Neuronal stem cell (in vitro differentiated cells): ENCODE results near the gene ELMO2.
A peak's percentile ranks its signal among the peaks of the same experiment; 100 is the strongest.

Experiments
- DNase-seq: peaks from one replicate; pipeline ENCODE4 v3.0.0-alpha.2; 2013; ENCODE audit warnings: low spot score
- H2AFZ ChIP-seq: one replicate; pipeline ENCODE4 v1.6.1; 2013; ENCODE audit warnings: mild to moderate bottlenecking, low read length, inconsistent platforms
- H2AK5ac ChIP-seq: 2 replicates; pipeline ENCODE4 v1.6.1; 2013; ENCODE audit warnings: low read depth, mild to moderate bottlenecking, inconsistent platforms, low read length, moderate library complexity, mixed read lengths
- H2BK120ac ChIP-seq: 2 replicates; pipeline ENCODE4 v1.6.1; 2013; ENCODE audit warnings: low read depth, mild to moderate bottlenecking, inconsistent platforms, low read length, moderate library complexity, mixed read lengths
- H2BK12ac ChIP-seq: one replicate; pipeline ENCODE4 v1.6.1; 2013; ENCODE audit warnings: low read length, inconsistent platforms
- H2BK15ac ChIP-seq: 2 replicates; pipeline ENCODE4 v1.6.1; 2013; ENCODE audit warnings: mild to moderate bottlenecking, low read length, inconsistent platforms, mixed read lengths
- H2BK5ac ChIP-seq: one replicate; pipeline ENCODE4 v1.6.1; 2013; ENCODE audit warnings: inconsistent platforms, mild to moderate bottlenecking, low read length, moderate library complexity
- H3K14ac ChIP-seq: one replicate; pipeline ENCODE4 v1.6.1; 2013; ENCODE audit warnings: low read length, inconsistent platforms
- H3K18ac ChIP-seq: 2 replicates; pipeline ENCODE4 v1.6.1; 2013; ENCODE audit warnings: low read length, inconsistent platforms
- H3K23ac ChIP-seq: 2 replicates; pipeline ENCODE4 v1.6.1; 2013; ENCODE audit warnings: low read depth, mild to moderate bottlenecking, mixed read lengths, low read length, inconsistent platforms; ENCODE audit not compliant: poor library complexity
- H3K27ac ChIP-seq: replicated peaks from 3 replicates; pipeline ENCODE4 v1.5.1; 2013; ENCODE audit warnings: low read length, inconsistent platforms
- H3K27me3 ChIP-seq, 3 experiments: 2 replicates each; pipeline ENCODE4 v1.6.1; 2013; ENCODE audit warnings: low read length in 3 of 3, mild to moderate bottlenecking in 2 of 3, inconsistent platforms in 1 of 3, low read depth in 1 of 3, mixed read lengths in 1 of 3, moderate library complexity in 1 of 3; ENCODE audit not compliant: control insufficient read depth in 3 of 3, insufficient read depth in 3 of 3
- H3K36me3 ChIP-seq, 2 donors: replicated peaks in 1 of 2; 2 replicates each; pipeline ENCODE4 v1.6.1; 2013; ENCODE audit warnings: low read length in 2 of 2; ENCODE audit not compliant: control insufficient read depth in 2 of 2, insufficient read depth in 2 of 2
- H3K4ac ChIP-seq: 2 replicates; pipeline ENCODE4 v1.6.1; 2013; ENCODE audit warnings: inconsistent platforms, mild to moderate bottlenecking, low read length, moderate library complexity
- H3K4me1 ChIP-seq, 2 donors: 1 replicate in 1 of 2; 2 replicates in 1 of 2; pipeline ENCODE4 v1.6.1; 2013; ENCODE audit warnings: low read length in 2 of 2, low read depth in 1 of 2; ENCODE audit not compliant: control insufficient read depth in 2 of 2, insufficient read depth in 1 of 2
- H3K4me2 ChIP-seq: one replicate; pipeline ENCODE4 v1.6.1; 2013; ENCODE audit warnings: mild to moderate bottlenecking, low read length, inconsistent platforms; ENCODE audit not compliant: insufficient read depth, poor library complexity, severe bottlenecking
- H3K4me3 ChIP-seq, 2 donors: 2 replicates each; pipeline ENCODE4 v1.5.1; 2013; ENCODE audit warnings: low read length in 2 of 2, mild to moderate bottlenecking in 2 of 2, inconsistent platforms in 1 of 2, moderate library complexity in 1 of 2
- H3K79me1 ChIP-seq: one replicate; pipeline ENCODE4 v1.6.1; 2013; ENCODE audit warnings: low read depth, mild to moderate bottlenecking, inconsistent platforms, low read length, moderate library complexity
- H3K9ac ChIP-seq: one replicate; pipeline ENCODE4 v1.6.1; 2013; ENCODE audit warnings: mild to moderate bottlenecking, low read depth, low read length, inconsistent platforms; ENCODE audit not compliant: poor library complexity
- H3K9me3 ChIP-seq, 2 donors: replicated peaks in 1 of 2; 2 replicates each; pipeline versions ENCODE3 to v1.6.1; 2013; ENCODE audit warnings: low read length in 2 of 2, mild to moderate bottlenecking in 2 of 2, inconsistent platforms in 1 of 2, low read depth in 1 of 2, mixed read lengths in 1 of 2, moderate library complexity in 1 of 2; ENCODE audit not compliant: control insufficient read depth in 2 of 2, insufficient read depth in 1 of 2
- H4K8ac ChIP-seq: one replicate; pipeline ENCODE4 v1.6.1; 2013; ENCODE audit warnings: low read depth, mild to moderate bottlenecking, inconsistent platforms, low read length, moderate library complexity
- H4K91ac ChIP-seq: one replicate; pipeline ENCODE4 v1.6.1; 2013; ENCODE audit warnings: low read length, low read depth, mild to moderate bottlenecking, inconsistent platforms; ENCODE audit not compliant: poor library complexity
- WGBS, 2 donors: extraction: QIAGEN DNeasy Blood & Tissue Kit; methylation state at CpG; one replicate each; pipeline ENCODE4 v1.1.7; 2013; ENCODE audit warnings: missing lambda C conversion rate in 2 of 2, mixed read lengths in 1 of 2; ENCODE audit not compliant: insufficient read length in 2 of 2, insufficient replicate concordance in 1 of 2; ENCODE audit errors: extremely low coverage in 2 of 2; 5-methylcytosine and 5-hydroxymethylcytosine counted together

Gene ELMO2

DNA sequence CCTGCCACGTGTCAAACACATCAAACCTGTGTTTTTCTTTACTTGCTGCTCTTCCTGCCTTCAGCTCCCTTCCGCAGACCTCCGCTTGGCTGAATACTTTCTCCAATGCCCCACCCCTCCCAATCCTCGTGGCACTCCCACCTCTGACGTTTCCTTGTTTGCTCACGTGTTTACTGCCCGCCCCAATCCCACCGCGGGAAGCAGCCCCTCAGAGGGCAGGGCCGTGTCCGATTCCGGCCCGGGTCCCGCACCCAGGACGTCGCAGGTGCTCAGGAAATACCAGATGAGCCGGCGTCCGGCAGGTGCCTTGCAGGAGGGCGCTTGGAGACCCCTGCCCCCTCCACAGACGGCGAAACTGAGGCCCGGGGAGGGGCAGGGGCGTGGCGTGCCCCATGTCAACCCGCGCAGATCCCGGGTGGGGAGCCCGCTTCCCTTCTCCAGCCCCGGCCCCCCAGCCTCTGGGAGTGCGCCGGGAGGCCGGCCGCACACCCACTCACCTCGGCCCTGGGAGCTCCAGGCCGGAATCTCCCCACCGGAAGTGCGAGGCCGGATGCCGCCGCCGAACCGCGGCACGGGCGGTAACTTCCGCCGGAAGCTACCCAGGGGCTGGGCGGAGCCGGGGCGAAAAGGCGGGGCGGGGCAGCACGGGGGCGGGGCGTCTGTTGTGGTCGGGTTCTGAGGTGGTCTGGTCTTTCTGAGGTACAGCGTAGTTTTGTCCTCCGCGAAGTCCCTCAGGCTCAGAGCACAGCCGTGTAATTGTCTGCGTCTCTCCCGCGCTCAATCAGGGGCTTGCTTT lies 42.3 kb downstream of the ELMO2 start:
- DNase-seq = peak; percentile 82

DNA sequence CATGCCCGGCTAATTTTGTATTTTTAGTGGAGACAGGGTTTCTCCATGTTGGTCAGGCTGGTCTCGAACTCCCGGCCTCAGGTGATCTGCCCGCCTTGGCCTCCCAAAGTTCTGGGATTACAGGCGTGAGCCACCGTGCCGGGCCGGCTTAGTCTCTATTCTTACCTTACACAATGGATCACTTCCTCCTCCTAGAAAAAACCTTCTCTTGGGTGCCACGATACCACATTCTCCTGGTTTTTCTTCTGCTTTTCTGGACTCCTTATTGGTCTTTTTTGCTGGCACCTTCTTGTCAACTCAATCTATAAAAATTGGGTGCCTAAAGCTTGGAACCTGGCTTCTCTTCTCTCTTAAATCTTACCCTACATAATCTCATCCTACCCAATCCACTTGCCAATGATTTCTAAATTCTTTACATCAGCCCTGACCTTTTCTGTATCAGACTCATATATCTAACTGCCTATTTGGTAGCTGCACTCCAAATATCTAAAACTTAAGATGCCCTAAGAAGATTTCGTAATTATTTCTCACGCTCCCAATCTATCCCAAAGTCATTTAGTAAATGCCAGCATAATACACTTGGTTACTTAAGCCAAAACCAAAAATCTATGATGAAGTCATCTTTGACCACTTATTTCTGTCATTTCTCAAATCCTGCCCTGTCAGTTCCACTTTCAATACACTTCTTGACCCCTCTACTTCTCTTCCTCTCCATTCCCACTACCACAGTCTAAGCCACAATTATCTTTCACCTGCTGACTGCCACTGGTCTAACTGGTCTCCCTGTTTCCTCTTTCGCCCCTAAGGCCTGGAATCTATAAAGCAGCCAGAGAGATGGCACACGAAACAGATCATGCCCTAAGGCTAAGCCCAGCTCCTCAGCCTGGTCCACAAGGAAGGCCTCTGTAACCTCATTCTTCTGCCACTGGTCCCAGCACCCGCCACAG lies 43.2 kb downstream of the ELMO2 start:
- Histone ChIP-seq H2BK12ac (no peak overlapping the region), H3K9me3 (no peaks in the 10 kb centered on the region), H3K27me3 (no peaks in the 10 kb centered on the region), H3K36me3 (peaks cover 34 to 65% of the 10 kb centered on the region in 2 donors), H3K14ac (no peak overlapping the region), H2BK120ac (no peak overlapping the region), H2BK15ac (no peak overlapping the region), H3K4ac (no peak overlapping the region), H3K79me1 (no peaks in the 10 kb centered on the region), H3K18ac (no peak overlapping the region), H2AFZ (peak overlapping the region; percentile 95), H3K23ac (no peak overlapping the region), H2AK5ac (no peak overlapping the region), H3K4me2 (peak overlapping the region; percentile 79), H3K9ac (peak overlapping the region; percentile 95), H3K4me1 (peaks cover 5 to 11% of the 10 kb centered on the region in 2 donors), H3K4me3 (peak overlapping the region; percentile 90 to 95), H4K8ac (no peak overlapping the region), H4K91ac (no peak overlapping the region), H2BK5ac (no peak overlapping the region), H3K27ac (no peak overlapping the region)
- no CpG with 5 or more reads among the region's 14 CpGs for WGBS, 2 donors
- no peak for DNase-seq

More for the DNA sequence above, 42.3 kb downstream of the ELMO2 start:
- H2AK5ac ChIP-seq = peak overlapping the region; percentile 62
- peak overlapping the region; percentile 90 for H3K14ac ChIP-seq
- H3K36me3 ChIP-seq = peaks cover 38 to 65% of the 10 kb centered on the region in 2 donors
- no peak overlapping the region for H3K4ac ChIP-seq
- peak overlapping the region; percentile 95 for H3K9ac ChIP-seq
- H3K18ac ChIP-seq = peak overlapping the region; percentile 95
- peak overlapping the region; percentile 72 for H2BK5ac ChIP-seq
- peak overlapping the region; percentile 75 for H4K91ac ChIP-seq
- H3K79me1 ChIP-seq = no peaks in the 10 kb centered on the region
- no peaks in the 10 kb centered on the region for H3K9me3 ChIP-seq
- H3K27ac ChIP-seq = peak overlapping the region; percentile 79
- peak overlapping the region; percentile 86 for H3K23ac ChIP-seq
- H2BK12ac ChIP-seq = no peak overlapping the region
- H3K4me2 ChIP-seq = peak overlapping the region; percentile 79
- peak overlapping the region; percentile 95 for H2AFZ ChIP-seq
- H3K4me3 ChIP-seq = peak overlapping the region; percentile 90 to 95
- no peak overlapping the region for H4K8ac ChIP-seq
- peak overlapping the region; percentile 63 for H2BK120ac ChIP-seq
- no peaks in the 10 kb centered on the region for H3K27me3 ChIP-seq
- no CpG with 5 or more reads among the region's 64 CpGs for WGBS, 2 donors
- H3K4me1 ChIP-seq = peaks cover 5 to 11% of the 10 kb centered on the region in 2 donors
- peak overlapping the region; percentile 77 for H2BK15ac ChIP-seq

DNA sequence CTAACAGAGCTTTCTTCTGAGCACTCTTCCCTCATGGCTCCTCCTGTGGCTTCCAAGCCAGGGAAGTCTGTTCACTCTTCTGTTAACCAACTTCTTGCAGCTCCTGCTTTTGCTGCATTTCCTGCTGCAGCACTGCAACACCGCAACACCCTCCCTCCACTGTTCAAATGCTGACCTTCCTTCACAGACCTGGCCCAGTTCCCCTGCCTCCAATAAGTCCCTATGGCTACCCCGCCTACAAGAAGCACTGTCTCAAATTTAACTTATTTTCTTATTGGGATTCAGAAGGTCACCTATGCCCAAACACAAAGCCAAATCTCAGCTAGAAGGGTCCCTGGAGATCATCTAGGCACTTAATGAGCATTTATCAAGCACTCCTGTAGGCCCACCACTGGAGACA lies 44.6 kb downstream of the ELMO2 start:
- Histone ChIP-seq H3K9ac (no peak overlapping the region), H3K14ac (no peak overlapping the region), H2AFZ (no peak overlapping the region), H3K79me1 (peaks cover 5% of the 10 kb centered on the region), H2BK5ac (no peak overlapping the region), H2BK120ac (no peak overlapping the region), H2AK5ac (no peak overlapping the region), H3K27me3 (no peaks in the 10 kb centered on the region), H2BK15ac (no peak overlapping the region), H3K18ac (no peak overlapping the region), H3K4ac (no peak overlapping the region), H3K4me2 (no peak overlapping the region), H3K9me3 (no peaks in the 10 kb centered on the region), H4K8ac (no peak overlapping the region), H3K4me3 (no peak overlapping the region), H3K27ac (no peak overlapping the region), H4K91ac (no peak overlapping the region), H3K36me3 (peaks cover 25 to 62% of the 10 kb centered on the region in 2 donors), H3K4me1 (peaks cover 5 to 11% of the 10 kb centered on the region in 2 donors), H3K23ac (no peak overlapping the region), H2BK12ac (no peak overlapping the region)
- DNase-seq = no peak
- WGBS, 2 donors = no CpG with 5 or more reads among the region's 2 CpGs

DNA sequence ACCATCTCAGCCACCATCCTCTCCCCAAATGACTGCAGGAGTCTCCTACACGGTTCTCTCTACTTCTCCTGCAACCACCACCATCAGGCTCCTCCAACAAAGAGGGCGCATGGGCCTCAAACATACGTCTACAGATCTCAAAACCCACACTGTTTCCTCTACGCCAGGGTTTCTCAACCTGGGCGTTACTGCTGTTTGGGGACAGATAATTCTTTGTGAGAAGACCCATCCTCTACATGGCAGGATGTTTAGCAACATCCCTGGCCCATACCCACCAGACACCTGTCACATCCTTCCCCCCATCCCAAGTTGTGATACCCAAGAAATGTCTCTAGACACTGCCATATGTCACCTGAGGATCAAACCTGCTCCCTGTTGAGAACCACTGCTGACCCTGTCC lies 45.0 kb downstream of the ELMO2 start:
- no peak overlapping the region for H3K27ac ChIP-seq
- no peak overlapping the region for H3K23ac ChIP-seq
- H3K9me3 ChIP-seq = no peaks in the 10 kb centered on the region
- no peak overlapping the region for H3K4ac ChIP-seq
- no peak overlapping the region for H4K8ac ChIP-seq
- no peaks in the 10 kb centered on the region for H3K27me3 ChIP-seq
- H3K4me2 ChIP-seq = no peak overlapping the region
- no peak overlapping the region for H3K9ac ChIP-seq
- no peak overlapping the region for H2AFZ ChIP-seq
- no peak overlapping the region for H2AK5ac ChIP-seq
- H4K91ac ChIP-seq = no peak overlapping the region
- H3K4me1 ChIP-seq = peaks cover 5 to 11% of the 10 kb centered on the region in 2 donors
- H3K18ac ChIP-seq = no peak overlapping the region
- H3K36me3 ChIP-seq = peaks cover 20 to 61% of the 10 kb centered on the region in 2 donors
- H2BK5ac ChIP-seq = no peak overlapping the region
- no peak overlapping the region for H3K4me3 ChIP-seq
- H2BK15ac ChIP-seq = no peak overlapping the region
- H3K14ac ChIP-seq = no peak overlapping the region
- peaks cover 6% of the 10 kb centered on the region for H3K79me1 ChIP-seq
- H2BK120ac ChIP-seq = no peak overlapping the region
- H2BK12ac ChIP-seq = no peak overlapping the region
- no CpG with 5 or more reads among the region's 5 CpGs for WGBS, 2 donors
- DNase-seq = no peak
